HepG2 (cell line): Measurements from ENCODE around the gene MEX3B.

Source experiments
- GPN1 ChIP-seq: sonication (generic); formaldehyde crosslinking; IDR thresholded peaks from 2 replicates; pipeline ENCODE4 v1.5.1; 2020; ENCODE audit warnings: missing genetic modification reagents, borderline replicate concordance
- HIC2 ChIP-seq: sonication (generic); formaldehyde crosslinking; IDR thresholded peaks from 2 replicates; pipeline ENCODE4 v1.9.0; 2022; ENCODE audit warnings: low read depth, missing genetic modification reagents
- IKZF1 ChIP-seq: fragments of 450-650 bp; IDR thresholded peaks from 2 replicates; pipeline ENCODE4 v1.7.1; 2016
- RXRA ChIP-seq: sonication (generic); formaldehyde crosslinking; IDR thresholded peaks from 2 replicates; pipeline ENCODE4 v1.5.1; 2020; ENCODE audit warnings: missing genetic modification reagents
- SAFB2 ChIP-seq: sonication (generic); formaldehyde crosslinking; IDR thresholded peaks from 2 replicates; pipeline ENCODE4 v1.5.1; 2020; ENCODE audit warnings: missing genetic modification reagents, low read depth, mild to moderate bottlenecking, borderline replicate concordance
- SALL2 ChIP-seq: sonication (generic); formaldehyde crosslinking; IDR thresholded peaks from 2 replicates; pipeline ENCODE4 v1.8.1; 2023; ENCODE audit warnings: mild to moderate bottlenecking, missing genetic modification reagents, inconsistent platforms
- ZNF484 ChIP-seq: sonication (generic); formaldehyde crosslinking; IDR thresholded peaks from 2 replicates; pipeline ENCODE4 v1.5.1; 2020; ENCODE audit warnings: mild to moderate bottlenecking, low read depth, missing genetic modification reagents, borderline replicate concordance
- ZNF546 ChIP-seq: sonication (generic); formaldehyde crosslinking; conservative IDR thresholded peaks from 2 replicates; pipeline ENCODE4 v1.8.1; 2023; ENCODE audit warnings: mild to moderate bottlenecking, missing genetic modification reagents
- TF ChIP-seq, protein P1 (sequence below): sonication (generic); formaldehyde crosslinking; IDR thresholded peaks from 2 replicates; pipeline ENCODE4 v1.4.0; 2020; ENCODE audit warnings: missing genetic modification reagents

GRCh38 chr15:82018201-82018600 is 27.6 kb downstream of the MEX3B start:
- TF ChIP-seq SAFB2 (CRISPR knock-in tag) (no peak), RXRA (CRISPR knock-in tag) (no peak), ZNF546 (CRISPR knock-in tag) (no peak), HIC2 (CRISPR knock-in tag) (no peak), ZNF484 (CRISPR knock-in tag) (no peak), SALL2 (CRISPR knock-in tag) (no peak), IKZF1 (no peak), GPN1 (no peak)
- TF ChIP-seq, protein P1, sequence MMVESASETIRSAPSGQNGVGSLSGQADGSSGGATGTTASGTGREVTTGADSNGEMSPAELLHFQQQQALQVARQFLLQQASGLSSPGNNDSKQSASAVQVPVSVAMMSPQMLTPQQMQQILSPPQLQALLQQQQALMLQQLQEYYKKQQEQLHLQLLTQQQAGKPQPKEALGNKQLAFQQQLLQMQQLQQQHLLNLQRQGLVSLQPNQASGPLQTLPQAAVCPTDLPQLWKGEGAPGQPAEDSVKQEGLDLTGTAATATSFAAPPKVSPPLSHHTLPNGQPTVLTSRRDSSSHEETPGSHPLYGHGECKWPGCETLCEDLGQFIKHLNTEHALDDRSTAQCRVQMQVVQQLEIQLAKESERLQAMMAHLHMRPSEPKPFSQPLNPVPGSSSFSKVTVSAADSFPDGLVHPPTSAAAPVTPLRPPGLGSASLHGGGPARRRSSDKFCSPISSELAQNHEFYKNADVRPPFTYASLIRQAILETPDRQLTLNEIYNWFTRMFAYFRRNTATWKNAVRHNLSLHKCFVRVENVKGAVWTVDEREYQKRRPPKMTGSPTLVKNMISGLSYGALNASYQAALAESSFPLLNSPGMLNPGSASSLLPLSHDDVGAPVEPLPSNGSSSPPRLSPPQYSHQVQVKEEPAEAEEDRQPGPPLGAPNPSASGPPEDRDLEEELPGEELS: no peak
